C4-2B (cell line): ENCODE data around the gene ABCF2.

Source experiments
- CTCF ChIP-seq: fragments of 450-650 bp; conservative IDR thresholded peaks from 2 replicates; pipeline ENCODE4 v1.5.1; 2017; ENCODE audit warnings: mild to moderate bottlenecking
- ZFX ChIP-seq: fragments of 450-650 bp; IDR thresholded peaks from 2 replicates; pipeline ENCODE4 v1.6.1; 2017

- TF ChIP-seq CTCF, result no peak
- no peak for TF ChIP-seq ZFX
Measured at GRCh38 chr7:151189038-151189437, 38.0 kb downstream of the ABCF2 start.
